HG03558 (cell line): ENCODE measurements around the gene SHC4.

ENCODE experiments used
- ATAC-seq: cut with Tn5 transposase; IDR thresholded peaks from one replicate; pipeline ENCODE4 v1.9.1; 2021; ENCODE audit warnings: moderate number of reproducible peaks; ENCODE audit not compliant: unreplicated experiment; ENCODE audit errors: extremely low read depth

The SHC4 gene

DNA sequence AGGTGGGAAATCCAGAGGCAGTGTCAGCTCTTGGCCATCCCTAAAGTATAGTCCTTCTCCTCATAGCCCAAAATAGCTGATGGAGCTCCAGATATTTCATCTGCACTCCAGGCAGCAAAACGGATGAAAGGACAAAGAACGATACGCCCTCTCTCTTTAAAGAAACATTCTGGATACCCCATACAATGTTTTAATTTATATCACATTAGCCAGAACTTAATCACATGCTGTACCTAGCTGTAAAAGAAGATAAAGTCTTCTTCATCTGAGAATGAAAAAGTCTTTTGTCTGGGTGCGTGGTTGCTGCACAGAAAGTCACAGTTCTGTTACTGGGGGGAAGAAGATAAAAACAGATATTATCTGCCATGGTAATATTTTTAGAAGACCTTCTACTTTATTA, 4.3 kb upstream of the SHC4 start:
- ATAC-seq = no peak

DNA sequence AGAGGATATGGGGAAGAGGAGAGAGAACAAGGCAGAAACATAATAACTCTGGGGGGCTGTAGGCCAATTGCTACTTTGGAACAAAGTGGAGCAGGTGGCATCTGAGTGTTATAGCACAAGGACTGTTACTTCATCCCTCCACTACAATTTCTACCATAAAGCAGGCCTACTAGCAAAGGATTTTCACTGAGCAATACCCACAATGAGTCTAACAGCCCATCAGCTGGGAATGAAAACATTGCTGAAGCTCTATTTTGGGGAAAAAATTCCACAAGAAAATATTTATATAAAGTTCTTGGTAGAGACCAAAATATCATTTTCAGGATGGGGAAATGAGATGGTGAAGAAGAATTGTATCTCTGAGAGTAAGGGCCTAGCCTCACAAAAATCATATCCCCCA, 3.6 kb upstream of the SHC4 start:
- ATAC-seq = no peak

DNA sequence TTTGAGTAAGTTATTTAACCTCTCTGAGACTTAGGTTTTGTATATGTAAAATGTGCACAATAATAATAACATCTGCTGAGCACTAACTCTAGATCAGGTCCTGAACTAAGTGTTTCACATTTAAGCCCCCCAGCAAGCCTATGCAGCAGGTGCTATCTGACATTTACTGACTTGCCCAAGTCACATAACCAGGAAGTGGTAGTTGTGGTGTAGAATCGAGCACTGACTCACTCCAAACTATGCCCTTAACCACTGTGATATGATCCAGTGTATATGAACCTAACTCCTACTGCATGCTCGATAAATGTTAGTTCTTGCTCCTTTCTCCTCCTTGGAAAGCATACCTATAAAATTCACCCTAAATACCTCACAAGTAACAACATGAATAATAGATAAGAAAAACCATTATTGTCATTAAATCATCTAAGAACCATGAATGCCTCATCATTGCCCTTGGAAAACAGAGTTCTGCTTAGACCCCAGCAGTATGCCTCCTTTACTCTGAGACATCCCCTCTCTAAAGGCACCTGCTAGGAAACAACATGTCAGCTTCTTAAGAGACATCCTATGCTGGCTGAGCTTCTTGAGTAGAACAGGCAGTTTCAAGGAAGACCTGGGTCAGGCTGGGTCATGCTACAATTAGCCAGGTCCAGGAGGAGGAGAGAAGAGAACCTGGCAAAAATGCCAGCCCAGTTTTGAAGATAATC, 3.0 kb upstream of the SHC4 start:
- peak; percentile 74 for ATAC-seq

DNA sequence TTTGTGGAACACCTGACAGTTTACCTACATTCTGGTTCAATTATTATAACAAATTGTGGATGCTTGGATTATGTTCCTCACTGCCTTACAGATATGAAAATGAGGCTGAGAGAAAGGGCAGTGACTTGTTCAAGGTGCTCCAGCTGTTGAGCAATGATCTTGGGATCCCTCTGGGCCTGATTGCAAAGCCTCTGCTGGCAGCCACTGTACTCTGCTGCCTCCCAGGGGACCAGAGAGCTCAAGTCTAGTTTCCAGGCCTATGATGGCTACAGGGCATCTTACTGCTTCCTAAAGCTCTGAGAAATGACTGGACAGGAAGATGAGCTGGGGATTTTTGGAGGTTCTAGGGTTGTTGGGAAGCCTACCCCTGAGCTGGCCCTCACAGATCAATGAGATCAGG, 2.3 kb upstream of the SHC4 start:
- no peak for ATAC-seq

DNA sequence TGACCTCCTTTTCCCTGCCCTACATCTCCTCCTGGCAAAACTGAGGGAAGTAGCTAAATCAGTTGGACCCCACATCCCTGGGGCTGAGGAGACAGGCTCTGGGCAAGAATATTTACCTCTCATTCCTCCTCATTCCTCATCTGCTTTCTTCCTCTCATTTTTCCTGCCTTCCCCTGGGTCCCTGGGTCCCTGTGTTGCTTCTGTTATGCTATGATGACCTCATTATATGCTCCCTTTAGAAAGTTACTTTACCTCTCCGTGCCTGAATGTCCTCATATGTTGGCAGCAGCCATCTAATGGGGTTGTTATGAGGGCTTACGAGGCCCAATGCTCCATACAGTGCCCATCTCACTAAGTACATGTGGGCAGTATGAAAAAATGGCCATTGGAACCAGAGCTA, 1.2 kb upstream of the SHC4 start:
- no peak for ATAC-seq

DNA sequence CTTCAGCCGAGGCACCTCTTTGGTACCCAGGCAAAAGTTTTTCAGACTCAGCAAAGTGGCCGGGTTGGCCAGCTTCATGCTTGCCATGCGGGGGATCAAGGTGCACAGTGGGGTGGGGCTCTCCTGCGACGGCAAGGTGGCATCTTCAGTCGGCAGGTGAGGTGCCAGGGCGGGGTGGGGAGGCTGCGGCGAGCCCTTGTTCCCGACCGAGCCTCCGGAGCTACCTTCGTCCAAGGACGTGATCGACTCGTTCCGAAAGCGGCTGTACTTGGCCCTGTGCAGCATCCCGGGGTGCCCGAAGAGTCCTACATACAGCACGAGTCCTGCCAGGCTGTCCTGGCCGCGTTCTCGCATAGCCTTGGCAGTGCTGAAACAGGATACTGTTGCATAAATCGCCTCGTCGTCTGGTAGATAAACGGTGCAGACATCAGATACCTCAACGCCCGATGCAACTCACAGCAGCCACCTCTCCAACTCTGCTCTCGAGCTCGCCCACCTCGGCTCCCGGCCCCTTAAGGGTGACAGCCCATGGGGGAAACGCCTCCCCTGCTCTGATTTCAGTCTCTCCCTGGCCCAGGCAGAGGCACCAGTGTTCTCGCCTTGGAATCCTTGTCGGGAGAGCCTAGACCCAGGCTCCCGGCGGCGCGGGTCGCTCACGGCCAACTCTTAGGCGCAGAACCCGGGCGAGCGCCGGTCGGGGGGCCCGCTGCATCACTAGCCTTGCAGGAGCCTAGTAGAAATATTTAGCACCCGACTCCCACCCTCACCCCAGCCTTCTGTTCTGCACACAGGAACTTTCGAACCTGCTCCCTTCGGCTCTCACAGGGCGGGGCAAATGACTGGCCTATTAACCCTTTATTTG, 826 bp downstream of the SHC4 start:
- ATAC-seq = no peak

DNA sequence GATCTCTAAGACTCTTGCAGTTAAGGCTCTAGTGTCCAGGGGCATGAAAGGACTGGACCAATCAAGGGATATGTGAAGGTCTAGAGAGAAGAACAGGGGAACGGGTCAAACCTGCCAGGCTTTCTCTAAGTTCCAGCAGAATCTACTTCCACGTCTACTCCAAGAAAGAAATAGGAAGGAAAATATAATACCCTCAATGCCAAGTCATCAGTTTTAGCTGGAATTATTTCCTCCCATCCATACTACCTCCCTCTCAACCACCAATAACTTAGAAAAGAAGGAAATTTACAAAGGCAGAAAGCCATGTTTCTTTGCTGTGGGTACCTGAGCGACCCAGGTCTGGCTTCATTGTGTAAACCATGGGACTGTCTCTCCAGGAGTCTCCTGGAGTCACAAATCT, 7.8 kb downstream of the SHC4 start:
- no peak for ATAC-seq

DNA sequence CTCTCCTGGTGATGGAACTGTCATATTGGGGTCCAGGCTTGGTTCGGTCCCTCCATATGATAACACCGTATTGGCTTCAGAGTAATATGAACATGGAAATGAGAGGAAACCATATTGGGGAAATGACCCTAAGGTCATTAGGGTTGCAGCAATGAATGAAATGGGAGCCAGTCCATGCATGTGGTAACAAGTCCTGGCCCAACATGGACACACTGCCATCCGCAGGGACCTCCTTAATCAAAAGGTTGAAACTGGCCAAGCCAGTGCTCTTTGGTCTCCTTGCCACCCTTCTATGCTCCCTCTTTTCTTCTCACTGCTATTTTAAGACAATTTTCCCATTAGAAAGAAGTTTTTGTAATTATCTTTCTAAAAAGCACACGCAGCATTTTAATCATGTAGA, 8.3 kb downstream of the SHC4 start:
- no peak for ATAC-seq

DNA sequence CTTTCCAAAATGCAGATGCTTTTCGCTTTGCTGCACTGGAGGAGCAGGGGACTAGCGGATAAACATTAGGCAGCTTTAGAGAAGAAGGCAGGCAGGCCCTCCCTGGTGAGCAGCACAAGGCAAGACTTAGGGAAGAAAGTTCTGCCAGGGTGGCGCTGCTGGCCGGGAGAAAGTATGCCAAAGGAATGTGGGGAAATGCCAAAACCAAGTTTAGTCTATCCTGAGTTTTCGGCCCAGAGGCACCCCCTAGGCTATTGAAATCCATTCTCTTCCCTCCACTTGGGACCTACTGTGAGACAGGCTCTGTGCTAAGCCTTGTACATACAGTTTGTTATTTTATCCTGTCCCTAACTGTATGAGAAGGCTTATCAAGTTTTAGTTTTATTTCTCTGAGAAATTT, 9.2 kb downstream of the SHC4 start:
- no peak for ATAC-seq

DNA sequence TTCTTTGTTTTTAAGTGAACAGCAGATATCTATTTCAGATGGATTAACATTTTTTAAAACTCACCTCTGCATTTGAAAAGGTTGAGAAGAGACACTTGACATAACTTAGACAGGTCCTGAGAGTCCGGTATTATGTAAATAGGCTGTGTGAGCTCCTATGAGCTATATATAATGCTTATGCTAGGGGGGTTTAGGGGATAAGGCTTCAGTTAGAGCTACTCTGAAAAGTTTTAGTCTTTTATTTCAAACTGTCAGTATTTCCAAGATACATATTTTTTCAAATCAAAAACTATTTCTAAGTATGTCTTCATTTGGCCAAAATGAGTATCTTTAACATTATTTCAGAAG, 16.9 kb downstream of the SHC4 start:
- no peak for ATAC-seq

DNA sequence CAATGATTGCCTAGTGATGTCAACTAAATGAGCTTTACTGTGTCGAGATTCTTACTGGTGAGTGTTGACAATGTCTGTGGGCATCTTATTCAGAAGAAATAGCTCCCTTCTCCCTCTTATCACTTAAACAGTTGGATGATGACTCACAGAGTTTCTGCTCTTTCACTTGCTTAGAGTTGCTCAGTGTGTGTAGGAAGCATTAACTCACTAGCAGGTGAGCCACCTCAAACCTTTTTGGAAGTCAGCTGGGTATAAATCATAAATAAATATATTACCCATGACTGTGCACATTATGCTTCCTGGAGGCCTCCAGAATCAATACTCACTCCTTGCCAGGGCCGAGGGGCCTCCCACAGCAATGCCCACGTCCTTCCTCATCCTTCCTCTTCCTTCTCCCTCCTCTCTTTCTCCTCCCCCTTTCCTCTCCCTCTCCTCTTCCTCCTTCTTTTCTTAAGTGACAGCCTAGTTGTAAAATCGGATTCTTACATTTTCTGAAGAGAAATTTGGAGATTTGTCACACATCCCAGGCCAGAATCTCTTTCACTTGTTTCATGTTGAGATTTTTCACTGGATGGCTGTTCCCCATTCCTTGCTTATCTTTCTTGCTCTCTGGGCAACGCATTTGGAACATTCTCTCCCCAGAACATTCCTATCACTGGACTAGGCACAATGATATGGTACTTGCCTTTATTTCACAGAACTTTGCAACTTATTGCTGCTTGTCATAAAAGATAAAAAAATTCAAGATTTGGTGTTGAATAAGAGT, 17.5 kb downstream of the SHC4 start:
- ATAC-seq = no peak

DNA sequence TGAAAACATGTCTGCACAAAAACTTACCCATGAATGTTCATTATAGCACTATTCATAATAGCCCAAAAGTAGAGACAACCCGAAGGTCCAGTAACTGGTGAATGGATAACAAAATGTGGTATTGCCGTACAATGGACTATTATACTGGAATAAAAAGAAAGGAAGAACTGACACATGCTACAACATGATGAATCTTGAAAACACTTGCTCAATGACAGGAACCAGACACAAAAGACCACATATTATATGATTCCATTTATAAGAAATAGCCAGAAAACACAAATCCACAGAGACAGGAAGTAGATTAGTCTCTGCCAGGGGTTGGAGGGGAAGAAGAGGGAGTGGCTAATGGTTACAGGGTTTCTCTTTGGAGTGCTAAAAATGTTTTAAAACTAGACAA, 18.3 kb downstream of the SHC4 start:
- ATAC-seq = no peak

DNA sequence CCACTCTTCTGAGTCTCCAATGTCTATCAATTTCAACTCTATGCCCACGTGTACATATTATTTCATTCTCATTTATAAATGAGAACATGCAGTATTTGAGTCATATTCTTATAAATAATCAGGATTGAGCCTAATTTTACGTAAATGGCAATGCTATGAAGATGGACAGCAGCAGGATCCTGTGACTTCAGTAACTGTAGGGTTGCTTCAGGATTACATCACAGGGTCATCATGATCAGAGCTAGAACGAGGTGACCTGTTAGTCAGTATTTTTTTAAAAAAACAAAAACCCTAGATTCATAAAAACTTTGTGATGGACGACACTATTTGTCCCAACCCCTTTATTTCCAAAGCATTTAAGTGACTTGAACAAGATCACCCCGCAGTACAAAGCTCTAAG, 21.8 kb downstream of the SHC4 start:
- ATAC-seq = no peak

DNA sequence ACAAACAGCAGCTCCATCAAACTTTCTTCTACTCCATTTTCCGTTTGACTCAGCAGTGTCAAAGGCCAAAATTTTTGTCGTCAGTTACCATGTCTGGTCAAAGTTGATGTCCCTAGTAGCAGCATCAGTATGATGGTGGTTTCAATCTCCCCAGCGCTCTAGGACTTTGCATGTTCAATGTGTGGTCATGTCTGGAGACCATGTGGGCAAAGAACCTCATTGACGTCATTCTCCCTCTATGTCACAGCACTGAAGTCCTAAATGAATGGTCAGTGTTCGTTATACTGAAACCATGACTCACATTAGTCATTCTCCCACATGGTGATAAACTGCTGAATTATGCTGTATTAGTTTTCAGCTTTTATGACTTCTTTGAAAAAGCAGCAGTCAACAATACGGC, 23.2 kb downstream of the SHC4 start:
- ATAC-seq = peak; percentile 91

DNA sequence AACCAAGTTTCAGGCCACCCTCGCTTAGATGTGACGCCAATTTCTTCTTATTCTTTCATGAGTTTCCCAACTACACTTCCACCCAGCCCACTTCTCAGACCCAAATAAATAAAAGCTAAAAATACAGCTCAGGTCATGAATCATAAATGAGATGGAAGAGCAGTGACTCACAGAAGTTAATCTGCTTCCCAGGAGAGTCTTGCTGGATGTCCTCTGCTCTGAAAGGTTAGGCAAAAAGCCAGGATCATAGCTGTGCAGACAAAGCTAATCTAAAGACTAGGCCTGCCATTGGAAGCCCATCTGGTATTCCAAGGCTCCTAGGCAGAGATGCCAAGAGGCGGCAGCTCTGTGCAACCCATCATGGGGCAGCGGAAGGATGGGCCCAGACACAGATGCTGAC, 24.1 kb downstream of the SHC4 start:
- ATAC-seq = no peak

DNA sequence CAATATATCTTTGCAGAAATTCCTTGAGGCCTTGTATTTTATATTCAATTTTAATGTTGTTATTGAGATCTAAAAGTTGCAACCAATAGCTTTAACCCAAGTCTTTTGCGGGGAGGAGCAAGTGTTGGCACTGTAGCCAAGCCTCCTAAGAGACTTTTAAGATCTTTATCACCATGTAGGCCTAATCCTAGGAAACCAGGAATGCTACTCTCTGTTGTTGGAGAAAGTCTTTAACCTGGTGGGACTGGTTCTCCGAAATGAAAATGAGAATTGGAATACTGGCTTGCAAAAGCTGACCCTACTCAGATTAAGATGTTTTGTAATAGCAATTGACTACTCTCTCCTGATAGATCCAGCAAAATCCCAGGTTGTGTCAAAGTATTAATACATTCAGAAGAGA, 25.8 kb downstream of the SHC4 start:
- no peak for ATAC-seq

DNA sequence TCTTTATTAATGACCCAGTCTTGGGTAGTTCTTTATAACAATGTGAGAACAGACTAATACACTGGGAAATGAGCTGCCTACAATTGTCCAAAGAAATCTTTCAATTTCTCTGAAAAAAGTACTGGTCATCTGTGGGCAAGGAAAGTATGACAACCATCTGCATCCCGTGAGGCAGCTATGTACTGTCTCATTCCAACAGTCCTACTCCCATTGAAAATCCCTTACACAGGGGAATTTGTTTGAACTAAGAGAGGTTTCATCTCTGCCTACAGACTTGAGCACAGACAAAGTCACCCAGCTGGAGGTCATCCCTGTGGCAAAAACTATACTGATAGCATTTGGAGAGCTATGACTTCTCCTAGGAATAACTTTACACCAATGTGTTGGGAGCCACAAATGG, 27.1 kb downstream of the SHC4 start:
- ATAC-seq = no peak

DNA sequence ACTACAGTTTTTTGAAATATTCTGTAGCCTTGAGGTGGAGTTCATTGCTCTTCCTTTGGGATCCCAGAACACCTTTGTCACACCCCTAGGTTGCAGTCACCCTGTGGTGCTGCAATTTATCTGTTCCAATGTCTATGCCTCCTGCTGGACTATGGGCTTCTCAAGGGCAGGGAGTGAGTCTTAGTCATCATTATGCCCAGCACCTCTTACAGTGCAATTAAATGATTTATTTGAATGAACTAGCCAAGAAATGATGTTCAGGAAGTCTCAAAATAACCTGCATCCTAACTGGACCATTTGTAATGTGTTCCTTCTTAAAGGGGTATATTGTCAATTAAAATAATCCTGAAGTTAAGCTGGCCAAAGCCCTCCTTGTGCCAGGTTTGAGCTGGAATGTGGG, 28.5 kb downstream of the SHC4 start:
- no peak for ATAC-seq

DNA sequence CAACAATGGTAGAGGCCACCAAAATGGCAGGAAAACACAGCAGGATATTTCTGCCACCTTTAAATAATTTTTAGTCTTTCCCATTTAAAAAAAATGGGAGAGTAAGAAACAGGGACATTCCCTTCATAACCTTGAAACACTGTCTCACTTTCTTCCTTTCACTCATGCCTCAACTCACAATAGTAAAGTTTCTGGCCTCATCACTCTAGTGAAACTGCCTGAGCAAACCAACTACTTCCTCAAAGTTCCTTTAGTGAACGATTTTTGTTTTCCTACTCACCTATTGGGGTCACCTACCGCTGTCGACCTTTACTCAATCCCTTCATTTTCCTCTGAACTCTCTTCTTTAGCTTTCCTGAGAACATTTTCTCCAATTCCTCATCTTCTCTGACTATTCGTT, 33.0 kb downstream of the SHC4 start:
- ATAC-seq = no peak

DNA sequence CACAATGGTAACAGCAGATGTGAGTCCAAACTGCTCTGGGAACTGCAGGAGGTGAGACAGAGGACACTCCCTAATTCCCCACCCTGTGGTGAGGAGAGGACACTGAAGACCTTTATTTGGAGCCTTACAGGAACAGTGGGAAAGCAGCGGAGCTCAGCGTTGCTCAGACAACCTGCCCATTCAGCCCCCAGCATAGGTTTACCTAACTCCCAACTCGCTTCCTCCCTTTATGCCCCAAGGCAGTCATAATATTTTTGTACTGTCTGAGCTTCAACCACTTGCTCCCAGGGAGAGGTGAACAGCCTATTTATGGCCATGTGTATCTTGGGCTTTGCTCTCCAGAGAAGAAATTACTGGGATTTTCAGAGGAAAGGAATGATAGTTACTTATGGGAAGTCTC, 34.1 kb downstream of the SHC4 start:
- no peak for ATAC-seq

DNA sequence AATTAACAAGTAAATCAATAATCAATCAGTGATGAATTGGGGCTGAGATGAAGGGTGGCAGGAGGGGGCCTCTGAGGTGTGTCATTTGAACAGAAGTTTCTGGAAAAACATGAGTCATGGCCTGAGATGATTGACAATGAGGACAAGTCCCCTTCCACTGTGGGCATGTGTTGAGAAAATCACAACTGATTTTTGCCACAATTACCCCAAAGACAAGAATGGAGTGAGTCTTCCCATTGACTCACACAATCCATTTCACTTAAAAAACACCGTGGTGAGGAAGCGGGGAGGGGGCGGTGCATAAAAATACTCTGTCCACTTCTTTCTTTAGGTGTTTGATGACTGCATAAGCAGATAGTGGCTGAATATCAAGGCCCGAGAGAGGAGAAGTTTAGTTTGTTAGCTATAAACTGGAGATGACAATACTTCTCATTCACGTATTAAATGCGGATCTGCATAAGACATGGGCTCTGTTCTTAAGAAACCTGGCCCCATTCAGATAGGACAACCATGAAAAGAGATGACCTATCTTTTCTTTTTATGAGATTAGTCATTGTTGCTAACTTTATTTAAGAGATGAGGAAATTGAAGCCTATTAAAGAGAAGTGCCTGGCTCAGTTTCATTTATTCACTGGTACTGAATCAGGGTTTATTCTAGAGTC, 34.7 kb downstream of the SHC4 start:
- no peak for ATAC-seq
